ENCODE measurements around the gene MICAL2. TPM values are rescaled to one million over a fixed set of nuclear protein-coding genes. Genes with fewer than 3 reads are reported as not detected.

Gene MICAL2
- polyA plus RNA-seq, 2 of the 4 experiments (the other 2 are of a cell fraction), result 39.8 to 42.1 TPM

DNA sequence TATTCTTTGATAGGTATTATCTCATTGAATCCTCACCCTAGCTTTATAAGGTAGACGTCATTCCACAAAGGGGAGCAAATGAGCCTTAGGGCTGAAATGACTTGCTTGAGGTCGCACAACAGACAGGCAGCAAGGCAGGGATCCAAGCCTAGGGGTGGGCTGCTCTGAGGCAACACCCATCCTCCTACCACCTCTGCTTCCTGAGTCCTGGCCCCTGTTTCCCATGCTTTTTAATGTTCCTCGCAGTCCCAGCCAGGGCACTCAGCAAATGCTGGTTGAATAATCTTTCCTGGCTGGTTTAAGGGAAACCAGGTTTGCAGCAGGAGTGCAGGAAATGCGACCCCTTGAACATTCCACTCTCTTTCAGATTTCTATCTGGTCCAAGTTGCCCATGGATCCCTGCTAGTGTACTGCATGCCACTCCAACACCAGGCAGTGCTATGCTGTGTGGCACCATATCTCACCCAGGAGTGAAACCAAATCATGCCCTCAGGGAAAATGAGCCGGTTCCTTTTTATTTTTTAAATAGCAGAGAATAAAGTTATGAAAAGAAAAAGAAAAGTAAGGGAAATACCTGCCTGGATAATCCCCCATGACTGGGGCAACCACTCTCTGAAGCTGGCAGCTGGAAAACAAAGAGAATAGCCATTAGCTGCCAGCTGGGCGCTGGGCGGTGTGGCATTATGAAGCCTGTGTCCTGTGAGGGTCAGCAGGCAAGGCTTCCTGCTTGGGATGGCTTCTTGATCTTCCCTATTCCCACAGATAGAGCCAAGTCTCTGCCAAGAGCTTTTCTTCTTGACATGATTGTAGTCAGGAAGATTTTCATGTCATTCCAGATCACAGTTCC is 21.8 kb downstream of the MICAL2 start (continued):
- TF ChIP-seq, protein P1, sequence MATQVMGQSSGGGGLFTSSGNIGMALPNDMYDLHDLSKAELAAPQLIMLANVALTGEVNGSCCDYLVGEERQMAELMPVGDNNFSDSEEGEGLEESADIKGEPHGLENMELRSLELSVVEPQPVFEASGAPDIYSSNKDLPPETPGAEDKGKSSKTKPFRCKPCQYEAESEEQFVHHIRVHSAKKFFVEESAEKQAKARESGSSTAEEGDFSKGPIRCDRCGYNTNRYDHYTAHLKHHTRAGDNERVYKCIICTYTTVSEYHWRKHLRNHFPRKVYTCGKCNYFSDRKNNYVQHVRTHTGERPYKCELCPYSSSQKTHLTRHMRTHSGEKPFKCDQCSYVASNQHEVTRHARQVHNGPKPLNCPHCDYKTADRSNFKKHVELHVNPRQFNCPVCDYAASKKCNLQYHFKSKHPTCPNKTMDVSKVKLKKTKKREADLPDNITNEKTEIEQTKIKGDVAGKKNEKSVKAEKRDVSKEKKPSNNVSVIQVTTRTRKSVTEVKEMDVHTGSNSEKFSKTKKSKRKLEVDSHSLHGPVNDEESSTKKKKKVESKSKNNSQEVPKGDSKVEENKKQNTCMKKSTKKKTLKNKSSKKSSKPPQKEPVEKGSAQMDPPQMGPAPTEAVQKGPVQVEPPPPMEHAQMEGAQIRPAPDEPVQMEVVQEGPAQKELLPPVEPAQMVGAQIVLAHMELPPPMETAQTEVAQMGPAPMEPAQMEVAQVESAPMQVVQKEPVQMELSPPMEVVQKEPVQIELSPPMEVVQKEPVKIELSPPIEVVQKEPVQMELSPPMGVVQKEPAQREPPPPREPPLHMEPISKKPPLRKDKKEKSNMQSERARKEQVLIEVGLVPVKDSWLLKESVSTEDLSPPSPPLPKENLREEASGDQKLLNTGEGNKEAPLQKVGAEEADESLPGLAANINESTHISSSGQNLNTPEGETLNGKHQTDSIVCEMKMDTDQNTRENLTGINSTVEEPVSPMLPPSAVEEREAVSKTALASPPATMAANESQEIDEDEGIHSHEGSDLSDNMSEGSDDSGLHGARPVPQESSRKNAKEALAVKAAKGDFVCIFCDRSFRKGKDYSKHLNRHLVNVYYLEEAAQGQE (IDR thresholded peaks at IDR 0.05), result no peak
- TF ChIP-seq HEYL (CRISPR knock-in tag; IDR thresholded peaks at IDR 0.05), result no peak
- no peak for TF ChIP-seq POLR2AphosphoS2 (conservative IDR thresholded peaks at IDR 0.05; ENCODE audit: low read length)

DNA sequence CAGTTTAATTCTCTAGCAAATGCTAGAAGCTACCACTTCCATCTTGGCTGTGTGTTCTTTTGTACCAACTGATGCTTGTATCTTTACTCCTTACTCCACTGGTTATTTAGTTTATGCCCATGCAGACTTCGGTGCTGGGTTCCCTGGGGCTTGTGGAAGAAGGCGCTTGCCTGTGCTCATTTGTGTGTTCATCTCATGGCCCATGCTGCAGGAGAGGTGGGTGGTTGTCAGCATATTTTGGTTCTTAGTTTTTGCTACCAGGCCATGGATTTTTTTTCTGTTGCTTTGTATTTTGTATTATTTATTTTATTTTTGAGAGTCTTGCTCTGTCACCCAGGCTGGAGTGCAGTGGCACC is 22.4 kb downstream of the MICAL2 start:
- Histone ChIP-seq H3K4me1 (peaks cover 8% of the 10 kb centered on the region; the same call in 2 of the 3 replicates), H3K4me2 (no peak overlapping the region), H3K9me3 (no peaks in the 10 kb centered on the region), H3K4me3 (no peak overlapping the region), H3K27ac (no peak overlapping the region)
- ChIA-PET POLR2A (no interaction called here), CTCF (interaction anchor here (0.7 to 1.7 kb wide), 4 partner anchors 11 to 149 kb away, joined by 3 to 7 read pairs (median 4); no protein-coding TSS in a partner anchor)
- TF ChIP-seq, protein P2, sequence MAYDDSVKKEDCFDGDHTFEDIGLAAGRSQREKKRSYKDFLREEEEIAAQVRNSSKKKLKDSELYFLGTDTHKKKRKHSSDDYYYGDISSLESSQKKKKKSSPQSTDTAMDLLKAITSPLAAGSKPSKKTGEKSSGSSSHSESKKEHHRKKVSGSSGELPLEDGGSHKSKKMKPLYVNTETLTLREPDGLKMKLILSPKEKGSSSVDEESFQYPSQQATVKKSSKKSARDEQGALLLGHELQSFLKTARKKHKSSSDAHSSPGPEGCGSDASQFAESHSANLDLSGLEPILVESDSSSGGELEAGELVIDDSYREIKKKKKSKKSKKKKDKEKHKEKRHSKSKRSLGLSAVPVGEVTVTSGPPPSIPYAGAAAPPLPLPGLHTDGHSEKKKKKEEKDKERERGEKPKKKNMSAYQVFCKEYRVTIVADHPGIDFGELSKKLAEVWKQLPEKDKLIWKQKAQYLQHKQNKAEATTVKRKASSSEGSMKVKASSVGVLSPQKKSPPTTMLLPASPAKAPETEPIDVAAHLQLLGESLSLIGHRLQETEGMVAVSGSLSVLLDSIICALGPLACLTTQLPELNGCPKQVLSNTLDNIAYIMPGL (CRISPR knock-in tag; IDR thresholded peaks at IDR 0.05; ENCODE audit: borderline replicate concordance), result no peak
- TF ChIP-seq CEBPB (IDR thresholded peaks at IDR 0.05) (no peak), NPAS2 (CRISPR knock-in tag; IDR thresholded peaks at IDR 0.05; ENCODE audit: borderline replicate concordance) (no peak)
- 87% methylated on average over 2 of the region's 2 CpGs for WGBS (ENCODE audit: missing lambda C conversion rate)
- DNase-seq (ENCODE audit: low read depth in 1 of 2, low spot score in 1 of 2) (no peak), ATAC-seq (no peak), FAIRE-seq (no peak)

DNA sequence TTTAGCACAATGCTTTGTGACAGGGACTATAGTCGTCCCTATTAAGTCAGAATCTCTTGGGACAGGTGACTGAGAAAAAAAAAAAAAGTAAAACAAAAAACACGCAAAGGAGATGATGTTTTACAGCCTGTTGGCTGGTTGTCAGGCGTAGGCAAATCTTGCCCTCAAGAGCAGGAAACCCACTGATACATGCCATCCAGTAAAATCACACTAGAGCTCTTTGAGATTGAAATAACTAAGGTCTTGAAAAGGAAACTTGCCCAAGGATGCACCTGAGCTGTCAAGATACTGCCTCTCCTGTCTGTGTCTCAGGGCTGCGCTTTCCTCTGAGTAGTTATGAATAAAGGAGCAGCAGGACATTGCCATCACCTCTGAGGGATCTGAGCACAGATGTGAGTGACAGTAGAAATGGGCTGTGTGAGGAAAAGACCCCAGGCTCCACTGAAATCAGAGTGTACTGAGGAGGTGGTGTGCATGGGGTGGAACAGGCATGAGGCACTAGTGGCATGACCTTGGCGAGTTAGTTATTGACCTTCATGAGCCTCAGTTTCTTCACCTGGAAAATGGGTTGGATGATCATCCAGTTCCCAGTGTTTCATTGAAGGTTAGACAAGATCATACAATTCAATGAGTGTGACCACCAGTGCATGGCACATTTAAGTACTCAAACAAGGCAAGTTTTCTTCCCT is 23.3 kb downstream of the MICAL2 start:
- 89% methylated on average over 5 of the region's 5 CpGs for WGBS (ENCODE audit: missing lambda C conversion rate)
- no peak overlapping the region; a peak in 1 of 6 replicates for H3K27ac ChIP-seq
- peaks cover 17% of the 10 kb centered on the region for H3K4me1 ChIP-seq
- no peak overlapping the region for H3K4me3 ChIP-seq
- ChIA-PET POLR2A (interaction anchor here (1.3 kb wide), 1 partner anchor 13 kb away, joined by 4 read pairs; no protein-coding TSS in a partner anchor), CTCF (interaction anchor here (0.6 to 3.5 kb wide), 8 partner anchors 46 to 148 kb away, joined by 3 to 13 read pairs (median 4); no protein-coding TSS in a partner anchor)
- FAIRE-seq (no peak), ATAC-seq (no peak), DNase-seq (ENCODE audit: low read depth in 1 of 2, low spot score in 1 of 2) (no peak)
- no peak overlapping the region for H3K4me2 ChIP-seq
- no peak for TF ChIP-seq HEYL (CRISPR knock-in tag; IDR thresholded peaks at IDR 0.05)
- peak; percentile 59; the same call in 1 of the 2 replicates for TF ChIP-seq ESRRA (IDR thresholded peaks at IDR 0.05; ENCODE audit: borderline replicate concordance, low read length)
- no peaks in the 10 kb centered on the region for H3K9me3 ChIP-seq

GRCh38 chr11:12134236-12134585 is 23.8 kb downstream of the MICAL2 start:
- ATAC-seq (no peak), DNase-seq (ENCODE audit: low read depth in 1 of 2, low spot score in 1 of 2) (no peak), FAIRE-seq (no peak)
- H3K27ac ChIP-seq, result peak overlapping the region in 1 of 2 experiments; percentile 19; a peak in 1 of 6 replicates
- no peak overlapping the region for H3K4me2 ChIP-seq
- POLR2A ChIA-PET, result interaction anchor here (1.3 kb wide), 1 partner anchor 13 kb away, joined by 4 read pairs; no protein-coding TSS in a partner anchor
- 93% methylated on average over 4 of the region's 4 CpGs for WGBS (ENCODE audit: missing lambda C conversion rate)
- CTCF ChIA-PET, result interaction anchor here (0.6 to 3.5 kb wide), 8 partner anchors 10 to 147 kb away, joined by 3 to 13 read pairs (median 3); no protein-coding TSS in a partner anchor
- no peaks in the 10 kb centered on the region for H3K9me3 ChIP-seq
- H3K4me3 ChIP-seq, result no peak overlapping the region
- TF ChIP-seq RARB (CRISPR knock-in tag; IDR thresholded peaks at IDR 0.05) (no peak), EHMT2 (IDR thresholded peaks at IDR 0.05; ENCODE audit: low read depth) (no peak), PHF8 (IDR thresholded peaks at IDR 0.05; ENCODE audit: borderline replicate concordance, low read depth) (no peak), KDM1A (IDR thresholded peaks at IDR 0.05; ENCODE audit: low read depth) (no peak), NPAS2 (CRISPR knock-in tag; IDR thresholded peaks at IDR 0.05; ENCODE audit: borderline replicate concordance) (no peak), CHD2 (IDR thresholded peaks at IDR 0.05; ENCODE audit: low read length, partially characterized antibody) (no peak), HOXA7 (CRISPR knock-in tag; IDR thresholded peaks at IDR 0.05) (no peak), ZSCAN20 (CRISPR knock-in tag; IDR thresholded peaks at IDR 0.05) (no peak), NR3C1 (IDR thresholded peaks at IDR 0.05) (no peak), RFX5 (IDR thresholded peaks at IDR 0.05) (no peak), BHLHE40 (IDR thresholded peaks at IDR 0.05; ENCODE audit: low read depth, low read length) (no peak), TP53 (CRISPR knock-in tag; IDR thresholded peaks at IDR 0.05) (no peak), FOSL2 (IDR thresholded peaks at IDR 0.05) (no peak), FOSL2 (CRISPR knock-in tag; IDR thresholded peaks at IDR 0.05) (no peak), HOXB5 (CRISPR knock-in tag; IDR thresholded peaks at IDR 0.05) (no peak), SMC3 (IDR thresholded peaks at IDR 0.05) (no peak)
- TF ChIP-seq, protein P3, sequence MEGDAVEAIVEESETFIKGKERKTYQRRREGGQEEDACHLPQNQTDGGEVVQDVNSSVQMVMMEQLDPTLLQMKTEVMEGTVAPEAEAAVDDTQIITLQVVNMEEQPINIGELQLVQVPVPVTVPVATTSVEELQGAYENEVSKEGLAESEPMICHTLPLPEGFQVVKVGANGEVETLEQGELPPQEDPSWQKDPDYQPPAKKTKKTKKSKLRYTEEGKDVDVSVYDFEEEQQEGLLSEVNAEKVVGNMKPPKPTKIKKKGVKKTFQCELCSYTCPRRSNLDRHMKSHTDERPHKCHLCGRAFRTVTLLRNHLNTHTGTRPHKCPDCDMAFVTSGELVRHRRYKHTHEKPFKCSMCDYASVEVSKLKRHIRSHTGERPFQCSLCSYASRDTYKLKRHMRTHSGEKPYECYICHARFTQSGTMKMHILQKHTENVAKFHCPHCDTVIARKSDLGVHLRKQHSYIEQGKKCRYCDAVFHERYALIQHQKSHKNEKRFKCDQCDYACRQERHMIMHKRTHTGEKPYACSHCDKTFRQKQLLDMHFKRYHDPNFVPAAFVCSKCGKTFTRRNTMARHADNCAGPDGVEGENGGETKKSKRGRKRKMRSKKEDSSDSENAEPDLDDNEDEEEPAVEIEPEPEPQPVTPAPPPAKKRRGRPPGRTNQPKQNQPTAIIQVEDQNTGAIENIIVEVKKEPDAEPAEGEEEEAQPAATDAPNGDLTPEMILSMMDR (IDR thresholded peaks at IDR 0.05), result no peak
- peaks cover 22% of the 10 kb centered on the region for H3K4me1 ChIP-seq

Data from A549 (cell line).